ENCODE data around the gene GLIS2.

GLIS2 gene

GRCh38 chr16:4376126-4376892 lies 60.4 kb downstream of the GLIS2 start:
- Histone ChIP-seq H3K4me1 (ENCODE audit: insufficient read depth, low read length, severe bottlenecking) (peaks cover 8% of the 10 kb centered on the region), H3K4me2 (ENCODE audit: low read length) (no peak overlapping the region)

GRCh38 chr16:4376893-4377572 lies 61.2 kb downstream of the GLIS2 start:
- peaks cover 8% of the 10 kb centered on the region for H3K4me1 ChIP-seq (ENCODE audit: insufficient read depth, low read length, severe bottlenecking)
- no peak overlapping the region for H3K4me2 ChIP-seq (ENCODE audit: low read length)
- no peaks in the 10 kb centered on the region; the same call in 1 of the 2 replicates for H3K36me3 ChIP-seq (ENCODE audit: insufficient read depth, low read length)
- no peaks in the 10 kb centered on the region for H3F3A ChIP-seq (ENCODE audit: insufficient read depth, low read length)
- H2AFZ ChIP-seq (ENCODE audit: low read length): no peak overlapping the region
- H3K9me3 ChIP-seq (ENCODE audit: low read length): no peaks in the 10 kb centered on the region
- no peak overlapping the region for H3K27ac ChIP-seq (ENCODE audit: low read depth, low read length, poor library complexity, severe bottlenecking)
- no peak overlapping the region for H3K4me3 ChIP-seq (ENCODE audit: low read depth, low read length, poor library complexity, severe bottlenecking)
- H3K27me3 ChIP-seq (ENCODE audit: insufficient read depth, low read length): no peaks in the 10 kb centered on the region
- H3K9ac ChIP-seq (ENCODE audit: low read length): no peak overlapping the region
- no peaks in the 10 kb centered on the region for H4K20me1 ChIP-seq (ENCODE audit: insufficient read depth, low read length)
- no peaks in the 10 kb centered on the region for H3K9me2 ChIP-seq (ENCODE audit: low read depth, low read length)
- no peak for TF ChIP-seq CTCF (IDR thresholded peaks at IDR 0.05; ENCODE audit: low read length)
- no peak for TF ChIP-seq EZH2 (IDR thresholded peaks at IDR 0.05; ENCODE audit: borderline replicate concordance, low read length)
- no peaks in the 10 kb centered on the region for H3K79me2 ChIP-seq (ENCODE audit: insufficient read depth, low read length)

More at GRCh38 chr16:4376126-4376892, 60.4 kb downstream of the GLIS2 start:
- H3K9ac ChIP-seq (ENCODE audit: low read length): no peak overlapping the region
- no peaks in the 10 kb centered on the region; the same call in 1 of the 2 replicates for H3K36me3 ChIP-seq (ENCODE audit: insufficient read depth, low read length)
- H3K4me3 ChIP-seq (ENCODE audit: low read depth, low read length, poor library complexity, severe bottlenecking): no peak overlapping the region
- TF ChIP-seq EZH2 (IDR thresholded peaks at IDR 0.05; ENCODE audit: borderline replicate concordance, low read length) (no peak), CTCF (IDR thresholded peaks at IDR 0.05; ENCODE audit: low read length) (no peak)
- no peak overlapping the region for H3K27ac ChIP-seq (ENCODE audit: low read depth, low read length, poor library complexity, severe bottlenecking)
- no peak overlapping the region for H2AFZ ChIP-seq (ENCODE audit: low read length)
- H3K27me3 ChIP-seq (ENCODE audit: insufficient read depth, low read length): no peaks in the 10 kb centered on the region
- no peaks in the 10 kb centered on the region for H4K20me1 ChIP-seq (ENCODE audit: insufficient read depth, low read length)
- H3K9me2 ChIP-seq (ENCODE audit: low read depth, low read length): no peaks in the 10 kb centered on the region
- no peaks in the 10 kb centered on the region for H3F3A ChIP-seq (ENCODE audit: insufficient read depth, low read length)
- no peaks in the 10 kb centered on the region for H3K9me3 ChIP-seq (ENCODE audit: low read length)
- H3K79me2 ChIP-seq (ENCODE audit: insufficient read depth, low read length): no peaks in the 10 kb centered on the region

GRCh38 chr16:4377573-4378154 lies 61.8 kb downstream of the GLIS2 start:
- Histone ChIP-seq H3K36me3 (ENCODE audit: insufficient read depth, low read length) (no peaks in the 10 kb centered on the region; the same call in 1 of the 2 replicates), H3K4me2 (ENCODE audit: low read length) (no peak overlapping the region), H2AFZ (ENCODE audit: low read length) (no peak overlapping the region), H3K4me3 (ENCODE audit: low read depth, low read length, poor library complexity, severe bottlenecking) (no peak overlapping the region), H3K9me3 (ENCODE audit: low read length) (no peaks in the 10 kb centered on the region), H3F3A (ENCODE audit: insufficient read depth, low read length) (no peaks in the 10 kb centered on the region), H3K9ac (ENCODE audit: low read length) (no peak overlapping the region), H4K20me1 (ENCODE audit: insufficient read depth, low read length) (no peaks in the 10 kb centered on the region), H3K4me1 (ENCODE audit: insufficient read depth, low read length, severe bottlenecking) (peaks cover 1% of the 10 kb centered on the region), H3K27me3 (ENCODE audit: insufficient read depth, low read length) (no peaks in the 10 kb centered on the region), H3K9me2 (ENCODE audit: low read depth, low read length) (no peaks in the 10 kb centered on the region), H3K79me2 (ENCODE audit: insufficient read depth, low read length) (no peaks in the 10 kb centered on the region), H3K27ac (ENCODE audit: low read depth, low read length, poor library complexity, severe bottlenecking) (no peak overlapping the region)
- TF ChIP-seq CTCF (IDR thresholded peaks at IDR 0.05; ENCODE audit: low read length) (peak; percentile 18; the same call in 1 of the 2 replicates), EZH2 (IDR thresholded peaks at IDR 0.05; ENCODE audit: borderline replicate concordance, low read length) (no peak)

Measured in OCI-LY1 (cell line).